Endothelial cell of umbilical vein (primary cell): Measurements from ENCODE around the gene ARHGAP31. TPM values are rescaled to one million over a fixed set of nuclear protein-coding genes. Genes with fewer than 3 reads are reported as not detected.

Experiments
- BruUV-seq: library from RNA; stranded (reverse); fragments of 400-500 nt; replicated peaks from 2 replicates; lab custom pipeline; 2021; lab: Mats Ljungman, UMichigan
- CTCF ChIA-PET: fragments of 300-600, 350-600 bp; sonication (Branson Sonifier 250); formaldehyde crosslinking; loops from one replicate; lab custom pipeline; 2021; ENCODE audit warnings: antibody characterized with exemption, inconsistent platforms; lab: Charles Lee
- POLR2A ChIA-PET: fragments of 300-600, 350-600 bp; sonication (Branson Sonifier 250); formaldehyde crosslinking; loops from one replicate; lab custom pipeline; 2021; ENCODE audit warnings: antibody characterized with exemption, inconsistent platforms; lab: Charles Lee
- DNase-seq: peaks from one replicate; pipeline ENCODE4 v3.0.0-alpha.2; 2011; ENCODE audit warnings: low read depth, low spot score
- FAIRE-seq: peaks from 2 replicates; lab custom pipeline; 2011; peaks lifted over from hg19 to GRCh38; lab: Jason Lieb, UNC
- H2AFZ ChIP-seq: 2 replicates; pipeline ENCODE4 v1.6.0; 2012; ENCODE audit warnings: low read depth, low read length, control low read depth, inconsistent platforms
- H3K27ac ChIP-seq: 2 replicates; pipeline ENCODE4 v1.5.1; 2011; ENCODE audit warnings: low read depth, mild to moderate bottlenecking, control low read depth, low read length, moderate library complexity; ENCODE audit not compliant: insufficient read depth
- H3K27me3 ChIP-seq, 2 experiments: 2 replicates each; pipeline versions ENCODE4 v1.6.0 to v1.6.1; 2011; ENCODE audit warnings: low read length in 2 of 2, mixed read lengths in 1 of 2; ENCODE audit not compliant: control insufficient read depth in 2 of 2, insufficient read depth in 2 of 2
- H3K36me3 ChIP-seq, 2 experiments: 2 replicates in 1 of 2; 3 replicates in 1 of 2; pipeline ENCODE4 v1.5.1; 2011; ENCODE audit warnings: low read length in 2 of 2, mild to moderate bottlenecking in 1 of 2, moderate library complexity in 1 of 2; ENCODE audit not compliant: control insufficient read depth in 2 of 2, insufficient read depth in 2 of 2; ENCODE audit errors: extremely low read depth in 1 of 2
- H3K4me1 ChIP-seq: 3 replicates; pipeline ENCODE4 v1.5.1; 2011; ENCODE audit warnings: mild to moderate bottlenecking, low read length; ENCODE audit not compliant: control insufficient read depth, insufficient read depth; ENCODE audit errors: extremely low read depth
- H3K4me2 ChIP-seq: 2 replicates; pipeline ENCODE4 v1.6.1; 2011; ENCODE audit warnings: low read length, control low read depth, mixed read lengths; ENCODE audit not compliant: insufficient read depth
- H3K4me3 ChIP-seq, 3 experiments: fragments of 200-600 bp in 1 of 3; sonication (generic), shearing (Covaris generic) in 1 of 3; replicated peaks in 1 of 3; 2 replicates each; pipeline ENCODE4 v1.5.1; 2011 to 2016; ENCODE audit warnings: control low read depth in 3 of 3, low read length in 3 of 3, mild to moderate bottlenecking in 2 of 3, inconsistent platforms in 1 of 3, low read depth in 1 of 3, moderate library complexity in 1 of 3; ENCODE audit not compliant: insufficient read depth in 1 of 3
- H3K79me2 ChIP-seq: 2 replicates; pipeline ENCODE4 v1.6.0; 2012; ENCODE audit warnings: low read length, inconsistent platforms; ENCODE audit not compliant: control insufficient read depth, insufficient read depth
- H3K9ac ChIP-seq: replicated peaks from 2 replicates; pipeline ENCODE3; 2011; ENCODE audit warnings: low read length, control low read depth; ENCODE audit not compliant: insufficient read depth; ENCODE audit errors: extremely low read depth
- H3K9me1 ChIP-seq: replicated peaks from 3 replicates; pipeline ENCODE4 v1.6.0; 2011; ENCODE audit warnings: mild to moderate bottlenecking, low read length; ENCODE audit not compliant: control insufficient read depth, insufficient read depth; ENCODE audit errors: extremely low read depth
- H3K9me3 ChIP-seq: replicated peaks from 2 replicates; pipeline ENCODE4 v1.5.1; 2012; ENCODE audit warnings: low read length, inconsistent platforms; ENCODE audit not compliant: control insufficient read depth, insufficient read depth
- H4K20me1 ChIP-seq: replicated peaks from 2 replicates; pipeline ENCODE3; 2011; ENCODE audit warnings: mild to moderate bottlenecking, low read length; ENCODE audit not compliant: control insufficient read depth, insufficient read depth; ENCODE audit errors: extremely low read depth
- EZH2 ChIP-seq: IDR thresholded peaks from 2 replicates; pipeline ENCODE4 v1.6.1; 2012; ENCODE audit warnings: borderline replicate concordance, low read depth, mild to moderate bottlenecking, moderate library complexity, low read length, inconsistent platforms; ENCODE audit not compliant: severe bottlenecking
- FOS ChIP-seq: IDR thresholded peaks from 2 replicates; pipeline ENCODE4 v1.6.1; 2011; ENCODE audit warnings: mild to moderate bottlenecking, low read length, moderate library complexity, borderline replicate concordance; ENCODE audit not compliant: insufficient read depth
- GATA2 ChIP-seq: IDR thresholded peaks from 2 replicates; pipeline ENCODE4 v1.7.0; 2011; ENCODE audit warnings: low read depth, mild to moderate bottlenecking, moderate library complexity, mixed read lengths, low read length; ENCODE audit not compliant: insufficient read length, insufficient read depth
- JUN ChIP-seq: IDR thresholded peaks from 2 replicates; pipeline ENCODE4 v1.6.1; 2011; ENCODE audit warnings: borderline replicate concordance, low read depth; ENCODE audit not compliant: insufficient read length, insufficient read depth
- MYC ChIP-seq: IDR thresholded peaks from one replicate; pipeline ENCODE4 v1.6.1; 2011; ENCODE audit warnings: mild to moderate bottlenecking, low read depth, low read length
- POLR2A ChIP-seq: IDR thresholded peaks from 2 replicates; pipeline ENCODE4 v1.6.1; 2012; ENCODE audit warnings: low read depth, mild to moderate bottlenecking, control low read depth, low read length
- POLR2AphosphoS5 ChIP-seq: IDR thresholded peaks from 2 replicates; pipeline ENCODE4 v1.6.1; 2012; ENCODE audit warnings: low read depth, mild to moderate bottlenecking, control low read depth, low read length, moderate library complexity; ENCODE audit not compliant: insufficient read depth
- dilution Hi-C: fragments of 300-500 bp; cut with MboI; formaldehyde crosslinking; loops from one replicate; pipeline ENCODE4 v1.15.0; 2019; ENCODE audit warnings: low sequenced_read_pairs; ENCODE audit not compliant: extremely low pct_ligation_motif_present
- intact Hi-C: fragments of 100-400 bp; cut with micrococcal nuclease; formaldehyde crosslinking; loops from one replicate; pipeline ENCODE4 v1.10.0; 2022
- polyA plus RNA-seq, 4 experiments: library from polyadenylated mRNA; depleted of rRNA in 3 of 4; stranded (reverse) in 3 of 4; unstranded in 1 of 4; fragments of >200 nt; gene quantifications; 2 replicates each; pipeline versions ENCODE4 v1.2.1 to v1.2.3, GENCODE V29; 2011 to 2012; ENCODE audit warnings: missing spikeins in 1 of 4
- total RNA-seq: library from RNA; stranded (reverse); gene quantifications from 2 replicates; pipeline ENCODE4 v1.2.3, GENCODE V29; 2021
- TF ChIP-seq, protein P1 (sequence below): IDR thresholded peaks from 2 replicates; pipeline ENCODE4 v1.6.1; 2011; ENCODE audit not compliant: insufficient read depth, insufficient read length
- TF ChIP-seq, protein P2 (sequence below), 2 donors: IDR thresholded peaks; 1 replicate in 1 of 2; 2 replicates in 1 of 2; pipeline ENCODE4 v1.5.1; 2011; ENCODE audit warnings: low read length in 2 of 2, mild to moderate bottlenecking in 2 of 2, moderate library complexity in 2 of 2, control low read depth in 1 of 2, inconsistent platforms in 1 of 2, low read depth in 1 of 2; ENCODE audit not compliant: insufficient read depth in 1 of 2; ENCODE audit errors: extremely low read depth in 1 of 2

The ARHGAP31 gene
- total and polyA plus RNA-seq, 2 donors (not counting 3 experiments of a cell fraction or from before 2014, with no cell fraction given): 25.5 to 65.8 TPM

DNA sequence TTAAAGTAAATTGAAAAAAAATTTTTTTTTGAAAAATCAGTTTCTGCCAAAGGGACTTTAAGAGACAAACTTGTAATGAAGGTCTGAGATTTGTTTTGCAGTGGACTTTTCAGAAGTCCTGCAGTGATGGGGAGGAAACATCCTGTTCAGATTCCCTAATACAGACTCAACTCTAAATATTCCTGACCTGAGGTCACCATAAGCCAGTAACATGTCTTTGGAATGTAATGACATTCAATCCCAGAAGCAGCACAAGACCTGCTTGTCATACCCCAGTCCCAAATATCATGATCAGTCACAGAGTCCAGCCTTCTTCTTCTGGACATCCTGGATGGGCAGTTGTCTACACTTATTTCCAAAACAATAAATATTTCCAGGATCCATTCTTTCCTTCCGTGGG, 115.7 kb downstream of the ARHGAP31 start:
- dilution Hi-C loops (no loop called here), intact Hi-C loops (no loop called here)
- H4K20me1 ChIP-seq: no peaks in the 10 kb centered on the region
- no TSS peak for BruUV-seq
- H3K27me3 ChIP-seq: no peaks in the 10 kb centered on the region
- peaks cover 21 to 41% of the 10 kb centered on the region in 2 experiments for H3K36me3 ChIP-seq
- no peaks in the 10 kb centered on the region for H3K9me3 ChIP-seq
- POLR2A ChIA-PET: no interaction called here
- no peak overlapping the region for H3K4me3 ChIP-seq
- FAIRE-seq (no peak), DNase-seq (no peak)
- CTCF ChIA-PET: interaction anchor here (1.9 kb wide), 1 partner anchor 11 kb away, joined by 5 read pairs; no protein-coding TSS in a partner anchor
- TF ChIP-seq, protein P1, sequence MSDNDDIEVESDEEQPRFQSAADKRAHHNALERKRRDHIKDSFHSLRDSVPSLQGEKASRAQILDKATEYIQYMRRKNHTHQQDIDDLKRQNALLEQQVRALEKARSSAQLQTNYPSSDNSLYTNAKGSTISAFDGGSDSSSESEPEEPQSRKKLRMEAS: no peak
- TF ChIP-seq POLR2A (no peak), EZH2 (no peak), POLR2AphosphoS5 (no peak), FOS (no peak), GATA2 (no peak), JUN (no peak), MYC (no peak)
- TF ChIP-seq, protein P2, sequence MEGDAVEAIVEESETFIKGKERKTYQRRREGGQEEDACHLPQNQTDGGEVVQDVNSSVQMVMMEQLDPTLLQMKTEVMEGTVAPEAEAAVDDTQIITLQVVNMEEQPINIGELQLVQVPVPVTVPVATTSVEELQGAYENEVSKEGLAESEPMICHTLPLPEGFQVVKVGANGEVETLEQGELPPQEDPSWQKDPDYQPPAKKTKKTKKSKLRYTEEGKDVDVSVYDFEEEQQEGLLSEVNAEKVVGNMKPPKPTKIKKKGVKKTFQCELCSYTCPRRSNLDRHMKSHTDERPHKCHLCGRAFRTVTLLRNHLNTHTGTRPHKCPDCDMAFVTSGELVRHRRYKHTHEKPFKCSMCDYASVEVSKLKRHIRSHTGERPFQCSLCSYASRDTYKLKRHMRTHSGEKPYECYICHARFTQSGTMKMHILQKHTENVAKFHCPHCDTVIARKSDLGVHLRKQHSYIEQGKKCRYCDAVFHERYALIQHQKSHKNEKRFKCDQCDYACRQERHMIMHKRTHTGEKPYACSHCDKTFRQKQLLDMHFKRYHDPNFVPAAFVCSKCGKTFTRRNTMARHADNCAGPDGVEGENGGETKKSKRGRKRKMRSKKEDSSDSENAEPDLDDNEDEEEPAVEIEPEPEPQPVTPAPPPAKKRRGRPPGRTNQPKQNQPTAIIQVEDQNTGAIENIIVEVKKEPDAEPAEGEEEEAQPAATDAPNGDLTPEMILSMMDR (IDR thresholded peaks at IDR 0.05; ENCODE audit: extremely low read depth in 1 of 2, insufficient read depth in 1 of 2, low read depth in 1 of 2, low read length in 2 of 2): no peak
- peaks cover 2% of the 10 kb centered on the region for H3K79me2 ChIP-seq
- H3K9ac ChIP-seq: no peak overlapping the region
- H3K9me1 ChIP-seq: no peaks in the 10 kb centered on the region
- no peak overlapping the region for H3K27ac ChIP-seq
- no peak overlapping the region for H2AFZ ChIP-seq
- H3K4me2 ChIP-seq: no peak overlapping the region
- no peaks in the 10 kb centered on the region for H3K4me1 ChIP-seq
